Measurements from ENCODE around the gene SMC1A.
"Not testable (repeated sequence)": the region's sequence is repeated elsewhere in the genome, so short reads cannot be mapped to it uniquely, and the experiment has no call there.

SMC1A gene

GRCh38 chrX:53421125-53421524 lies 1.3 kb downstream of the SMC1A start:
- DNase-seq, result no peak

DNA sequence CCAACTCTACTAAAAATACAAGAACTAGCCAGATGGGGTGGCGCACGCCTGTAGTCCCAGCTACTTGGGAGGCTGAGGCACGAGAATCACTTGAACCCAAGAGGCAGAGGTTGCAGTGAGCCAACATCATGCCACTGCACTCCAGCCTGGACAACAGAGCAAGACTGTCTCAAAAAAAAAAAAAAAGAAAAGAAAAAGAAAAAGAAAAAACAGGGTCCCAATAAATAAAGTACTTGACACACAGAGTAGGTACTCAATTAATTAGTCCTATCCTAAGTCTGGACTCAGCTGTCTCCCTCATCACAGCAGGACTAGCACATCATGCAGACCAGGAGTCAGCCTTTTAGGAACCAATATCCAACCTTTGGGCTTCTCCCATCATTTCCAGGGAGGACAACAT lies 2.1 kb downstream of the SMC1A start:
- not testable (repeated sequence) for DNase-seq

DNA sequence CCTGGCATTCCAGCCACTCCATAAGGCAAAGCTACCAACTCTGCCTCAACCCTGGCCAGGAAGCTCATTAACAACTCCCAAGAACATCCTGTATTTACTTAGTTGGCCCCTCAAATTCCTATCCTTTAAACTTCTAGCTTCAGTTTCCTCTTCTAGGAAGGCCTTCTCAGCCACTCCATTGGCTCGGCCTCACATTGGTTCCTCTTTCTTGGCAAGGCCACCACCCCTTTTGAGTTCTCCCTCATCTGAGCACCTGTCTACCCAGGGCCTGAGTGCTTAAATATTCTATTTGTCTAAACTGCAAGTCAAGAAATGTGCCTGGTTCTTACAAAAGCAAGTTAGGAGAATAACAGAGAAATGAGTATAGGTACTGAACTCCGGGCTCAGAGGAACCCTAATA lies 10.0 kb downstream of the SMC1A start:
- DNase-seq, result no peak

DNA sequence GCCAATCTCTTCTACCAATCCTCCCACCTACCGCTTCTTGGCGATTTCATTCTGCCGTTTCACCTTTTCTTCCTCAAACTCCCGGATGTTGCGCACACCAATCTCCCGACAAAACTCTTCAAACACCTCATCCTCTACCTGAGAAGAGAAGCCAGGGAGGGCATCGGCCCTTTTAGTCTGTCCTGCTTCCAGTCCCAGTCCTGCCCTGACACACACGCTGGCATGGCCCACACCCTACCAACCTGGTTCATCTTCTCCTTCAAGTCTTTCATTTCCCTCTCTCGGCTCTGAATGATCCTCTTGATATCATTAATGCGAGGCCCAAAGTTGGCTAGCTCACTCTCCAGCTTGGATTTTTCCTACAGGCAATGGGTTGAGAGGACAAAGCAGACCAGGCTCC lies 18.9 kb downstream of the SMC1A start:
- no peak for DNase-seq

DNA sequence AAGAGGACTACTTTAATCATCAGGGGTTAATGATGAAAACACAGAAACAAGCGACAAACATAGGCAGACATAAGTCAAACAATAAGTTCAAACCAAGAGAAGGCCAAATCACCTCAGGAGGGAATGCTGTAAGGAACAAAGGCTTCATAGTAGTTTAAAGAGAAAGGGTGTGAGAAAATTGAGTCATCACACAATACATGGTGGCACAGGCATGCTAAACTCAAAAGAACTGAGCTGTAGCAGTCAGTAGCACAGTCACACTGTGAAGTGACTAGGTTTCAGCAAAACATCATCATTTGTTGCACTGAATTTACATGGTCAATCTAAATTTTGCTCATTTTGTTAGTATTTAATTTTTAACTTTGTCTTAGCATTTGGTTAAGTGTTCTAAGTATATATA lies 24.2 kb downstream of the SMC1A start:
- no peak for DNase-seq

- DNase-seq, result no peak
Measured at GRCh38 chrX:53395605-53396298, 26.7 kb downstream of the SMC1A start.

DNA sequence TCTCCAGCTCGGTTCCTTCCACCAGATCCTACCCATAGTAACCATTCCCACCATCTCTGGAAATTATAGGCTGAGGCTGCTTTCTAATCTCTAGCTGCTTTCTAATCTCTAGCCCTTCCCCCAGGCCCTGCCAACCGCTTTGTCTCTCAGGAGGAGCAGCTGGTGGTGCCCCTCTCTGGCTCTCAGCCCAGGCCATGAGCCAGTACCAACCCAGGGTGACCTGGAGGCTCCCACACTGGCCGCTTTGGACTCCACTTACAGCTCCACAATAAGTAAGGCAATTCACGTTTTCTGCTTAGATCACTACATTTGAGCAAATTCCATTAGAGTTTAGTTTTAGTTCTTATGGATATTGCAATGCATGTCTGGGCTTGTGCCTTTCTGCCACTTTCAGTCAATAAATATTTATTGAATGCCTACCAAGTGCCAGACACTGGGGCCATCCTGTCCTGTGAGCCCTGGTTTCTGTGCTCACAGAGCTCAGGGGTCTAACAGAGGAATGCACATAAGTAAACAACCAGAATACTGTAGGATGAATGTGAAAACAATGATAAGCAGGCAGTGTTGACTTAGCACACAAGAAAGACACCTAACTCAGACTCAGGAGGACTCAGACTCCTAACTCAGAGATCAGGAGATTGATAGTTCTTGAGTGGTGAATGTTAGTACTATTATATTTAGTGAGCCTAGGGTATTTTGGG lies 38.9 kb downstream of the SMC1A start:
- DNase-seq, result no peak

DNA sequence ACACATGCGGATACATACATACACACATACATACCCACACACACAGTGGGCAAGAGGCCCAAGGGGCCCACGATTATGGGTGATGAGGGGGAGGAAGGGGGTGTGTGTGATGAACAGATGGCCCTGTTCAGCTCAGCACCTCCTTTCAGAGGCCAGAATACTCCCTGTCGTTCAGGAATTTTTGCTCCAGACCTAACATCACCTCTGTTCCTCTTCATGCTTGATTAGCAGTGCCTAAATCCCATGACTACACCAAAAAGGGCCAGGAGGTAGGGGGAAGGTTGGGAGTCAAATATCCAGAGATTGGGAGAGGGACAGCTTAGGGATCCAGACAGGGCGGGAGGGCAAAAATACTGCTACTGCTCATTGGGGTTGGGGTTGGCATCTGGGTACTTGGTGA lies 42.7 kb downstream of the SMC1A start:
- DNase-seq, result no peak

- no peak for DNase-seq
Measured at GRCh38 chrX:53379008-53379710, 43.3 kb downstream of the SMC1A start.

GRCh38 chrX:53377464-53377863 lies 45.0 kb downstream of the SMC1A start:
- DNase-seq, result no peak

DNA sequence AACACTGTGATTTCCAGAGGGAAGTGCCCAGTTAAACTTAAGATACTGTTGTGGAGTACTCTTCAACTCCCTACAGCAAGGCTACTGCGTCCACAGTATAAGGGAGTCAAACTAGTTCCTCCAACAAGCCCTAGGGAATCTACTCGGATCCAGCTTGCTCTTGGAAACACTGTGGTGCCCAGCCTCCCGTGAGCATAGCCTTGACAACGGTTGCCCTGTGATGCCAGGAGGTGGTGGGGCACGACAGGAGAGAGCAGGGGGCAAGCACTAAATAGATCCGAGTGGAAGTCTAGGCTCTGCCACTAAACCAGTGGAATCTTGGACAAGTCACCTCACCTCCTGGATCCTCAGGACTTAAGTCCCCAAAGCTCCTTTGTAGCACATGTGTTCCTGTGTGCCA lies 45.6 kb downstream of the SMC1A start:
- DNase-seq, result no peak

DNA sequence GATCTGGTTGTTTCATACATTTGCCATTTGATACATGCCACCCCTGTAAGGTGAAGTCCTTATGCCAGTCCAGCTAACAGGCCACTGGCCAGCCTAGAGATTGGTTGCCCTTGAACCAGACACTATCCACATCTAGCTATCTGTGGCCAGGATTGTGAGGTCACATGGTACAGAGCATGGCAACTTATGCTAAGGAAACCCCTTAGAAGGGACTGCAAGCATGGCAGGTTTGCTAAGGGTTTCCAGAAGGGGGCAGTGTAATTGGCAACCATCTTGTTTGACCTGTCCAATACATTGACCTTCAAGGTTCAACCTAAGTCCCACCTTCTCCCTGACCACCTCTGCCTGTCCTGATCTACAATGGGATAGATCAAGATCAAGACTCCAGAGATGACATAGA lies 47.5 kb downstream of the SMC1A start:
- DNase-seq, result no peak

DNA sequence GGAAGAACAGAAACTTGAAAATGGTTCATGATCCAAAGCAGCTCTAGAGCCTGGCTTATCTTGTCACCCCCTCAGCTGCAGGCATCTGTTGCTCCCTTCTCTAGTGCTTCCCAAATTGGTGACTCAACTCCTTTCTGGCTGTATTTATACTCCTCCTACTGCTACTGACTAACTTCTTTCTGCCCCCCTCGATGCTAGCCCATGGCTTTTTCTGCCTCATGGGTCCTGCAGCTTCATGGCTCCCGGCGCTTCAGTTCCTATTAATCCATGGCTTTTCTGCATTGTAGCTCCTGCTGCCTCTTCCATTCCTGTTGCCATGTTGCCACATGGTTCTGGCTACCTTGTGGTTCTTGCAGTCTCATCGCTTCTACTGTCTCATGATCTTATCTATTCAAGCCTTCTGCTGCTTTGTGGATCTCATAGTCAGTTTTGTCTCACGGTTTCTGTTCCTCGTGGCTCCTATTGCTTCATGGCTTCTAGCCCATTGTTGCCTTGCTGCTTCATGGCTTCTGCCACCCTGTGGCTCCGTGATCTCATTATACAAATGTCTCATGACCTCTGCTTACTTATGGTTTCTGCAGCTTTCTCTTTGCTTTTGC lies 48.1 kb downstream of the SMC1A start:
- no peak for DNase-seq

DNA sequence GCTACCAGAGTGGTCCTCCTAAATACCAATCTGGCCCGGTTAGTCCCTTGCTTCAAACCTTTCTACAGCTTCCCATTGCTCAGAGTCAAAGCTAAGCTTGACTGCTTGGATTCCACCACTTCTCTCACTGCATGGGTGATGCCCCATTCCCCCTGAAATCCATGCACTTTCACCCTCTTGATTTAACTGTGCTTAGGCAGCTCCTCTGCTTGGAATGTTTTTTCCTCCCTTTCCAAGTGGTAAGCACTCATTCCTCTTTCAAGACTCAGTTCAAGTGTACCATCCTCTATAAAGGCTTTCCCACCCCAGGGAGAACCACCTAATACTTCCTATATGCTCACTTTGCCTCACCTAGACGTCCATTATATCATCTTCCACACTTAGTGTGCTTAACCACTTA lies 49.1 kb downstream of the SMC1A start:
- DNase-seq, result no peak

GRCh38 chrX:53366454-53366853 lies 56.0 kb downstream of the SMC1A start:
- not testable (repeated sequence) for DNase-seq

DNA sequence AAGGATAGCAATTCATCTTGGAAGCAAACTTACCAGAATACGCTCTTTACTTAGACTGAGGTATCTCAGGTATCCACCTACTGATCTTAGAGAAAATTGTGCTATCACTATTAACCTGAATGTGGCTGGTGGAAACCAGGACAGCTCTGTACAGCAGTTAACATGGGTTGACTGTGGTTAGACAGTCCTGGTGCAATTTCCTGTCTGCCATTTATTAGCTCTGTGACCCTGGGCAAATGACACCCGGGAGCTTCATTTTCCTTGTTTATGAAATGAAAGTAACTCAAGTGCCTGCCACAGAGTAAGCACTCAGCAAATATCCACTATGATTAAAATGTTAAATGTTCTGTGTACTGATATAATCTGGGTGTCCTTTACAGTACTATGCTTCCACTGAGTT lies 60.0 kb downstream of the SMC1A start:
- no peak for DNase-seq

DNA sequence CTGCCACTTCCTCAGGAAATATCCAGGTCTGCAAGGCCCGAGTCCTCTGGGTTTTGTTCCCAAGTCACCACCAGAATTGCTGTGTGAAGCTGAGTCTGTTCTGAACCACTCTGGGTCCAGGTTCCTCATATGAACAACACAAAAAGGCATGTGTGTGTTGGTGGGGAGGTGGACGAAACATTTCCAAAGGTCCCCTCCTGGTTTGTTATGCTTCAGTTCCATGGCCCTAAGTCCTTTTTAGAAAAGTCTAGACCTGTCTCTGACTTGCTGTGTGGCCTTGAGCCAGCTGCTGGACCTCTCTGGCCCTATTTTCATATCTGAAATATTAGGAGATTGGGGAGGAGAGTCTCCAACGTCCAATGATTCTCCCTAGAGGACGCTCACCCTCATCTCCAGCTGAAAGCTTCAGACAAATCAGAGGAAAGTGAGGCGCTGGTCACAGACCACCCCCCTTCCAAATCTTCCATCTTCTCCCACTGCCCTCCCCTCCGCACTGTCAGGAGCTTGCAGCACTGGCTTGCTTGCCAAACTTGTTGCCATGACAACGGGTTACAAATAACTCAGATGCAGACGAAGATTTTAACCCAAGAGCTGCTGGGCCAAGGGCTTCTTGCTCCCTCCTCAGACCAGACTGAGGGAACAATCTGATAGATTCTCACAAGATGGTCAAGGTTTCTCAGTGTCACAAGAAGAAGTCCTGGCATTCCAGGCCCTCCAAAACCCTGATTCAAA lies 64.5 kb downstream of the SMC1A start:
- DNase-seq, result no peak

DNA sequence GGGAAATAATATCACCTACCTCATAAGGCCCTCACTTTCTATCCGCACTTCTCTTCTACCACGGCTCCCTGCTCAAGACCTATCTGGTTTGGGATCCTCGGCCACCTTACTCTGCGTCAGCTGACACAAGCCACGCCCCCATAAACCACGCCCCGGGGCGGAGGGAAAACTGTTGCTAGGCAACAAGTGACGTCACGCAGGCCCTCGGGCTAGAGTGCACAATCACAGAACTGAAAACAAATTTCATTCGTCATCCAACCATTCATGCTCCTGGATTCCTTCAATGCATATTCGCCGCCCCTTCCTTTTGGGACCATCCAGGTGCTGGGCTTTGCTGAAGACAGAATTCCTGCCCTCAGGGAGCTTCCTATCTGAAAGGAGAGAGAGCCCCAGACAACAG lies 66.3 kb downstream of the SMC1A start:
- no peak for DNase-seq

DNA sequence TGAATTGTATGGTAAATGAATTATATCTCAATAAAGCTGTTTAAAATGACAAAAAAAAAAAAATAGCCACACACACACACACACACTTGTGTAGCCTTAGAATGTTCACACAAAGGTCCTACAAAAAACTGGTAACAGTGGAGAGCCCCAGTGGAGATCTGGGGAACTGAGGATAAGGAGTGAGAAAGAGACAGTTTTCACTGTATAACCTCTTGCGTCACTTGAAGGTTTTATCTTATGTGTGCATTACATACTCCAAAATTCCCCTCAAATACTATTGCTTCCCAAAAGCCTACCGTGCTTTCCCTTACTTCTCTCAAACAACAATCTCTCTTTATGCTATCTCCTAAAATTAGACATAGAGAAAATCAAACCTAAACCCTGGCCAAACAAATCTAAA lies 67.8 kb downstream of the SMC1A start:
- no peak for DNase-seq

- no peak for DNase-seq
Measured at GRCh38 chrX:53347948-53348347, 74.5 kb downstream of the SMC1A start.

GRCh38 chrX:53340852-53341645 lies 81.4 kb downstream of the SMC1A start:
- no peak for DNase-seq

GRCh38 chrX:53337101-53337500 lies 85.4 kb downstream of the SMC1A start:
- no peak for DNase-seq
